ENCODE data around the gene REPS2. TPM values are rescaled to one million over a fixed set of nuclear protein-coding genes. Genes with fewer than 3 reads are reported as not detected.
A peak's percentile ranks its signal among the peaks of the same experiment; 100 is the strongest.

REPS2 gene
- total and polyA plus RNA-seq, 8 donors, result 12.6 to 19.5 (median 15.1) TPM

- H3K4me3 ChIP-seq, result no peak overlapping the region
- DNase-seq (peak in 2 of 4 donors; percentile 26 to 32), ATAC-seq (peak; percentile 82)
- no peaks in the 10 kb centered on the region for H3K9me3 ChIP-seq
- no peaks in the 10 kb centered on the region for H3K4me1 ChIP-seq
- TF ChIP-seq, protein P1, sequence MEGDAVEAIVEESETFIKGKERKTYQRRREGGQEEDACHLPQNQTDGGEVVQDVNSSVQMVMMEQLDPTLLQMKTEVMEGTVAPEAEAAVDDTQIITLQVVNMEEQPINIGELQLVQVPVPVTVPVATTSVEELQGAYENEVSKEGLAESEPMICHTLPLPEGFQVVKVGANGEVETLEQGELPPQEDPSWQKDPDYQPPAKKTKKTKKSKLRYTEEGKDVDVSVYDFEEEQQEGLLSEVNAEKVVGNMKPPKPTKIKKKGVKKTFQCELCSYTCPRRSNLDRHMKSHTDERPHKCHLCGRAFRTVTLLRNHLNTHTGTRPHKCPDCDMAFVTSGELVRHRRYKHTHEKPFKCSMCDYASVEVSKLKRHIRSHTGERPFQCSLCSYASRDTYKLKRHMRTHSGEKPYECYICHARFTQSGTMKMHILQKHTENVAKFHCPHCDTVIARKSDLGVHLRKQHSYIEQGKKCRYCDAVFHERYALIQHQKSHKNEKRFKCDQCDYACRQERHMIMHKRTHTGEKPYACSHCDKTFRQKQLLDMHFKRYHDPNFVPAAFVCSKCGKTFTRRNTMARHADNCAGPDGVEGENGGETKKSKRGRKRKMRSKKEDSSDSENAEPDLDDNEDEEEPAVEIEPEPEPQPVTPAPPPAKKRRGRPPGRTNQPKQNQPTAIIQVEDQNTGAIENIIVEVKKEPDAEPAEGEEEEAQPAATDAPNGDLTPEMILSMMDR (IDR thresholded peaks at IDR 0.05), result no peak
- no peak overlapping the region for H3K27ac ChIP-seq
- intact Hi-C loops (cut with DNase I), result loop anchor here in 1 of 2 donors (10.0 kb wide), 1 partner anchor 143 kb away; no protein-coding TSS in a partner anchor
- H3K36me3 ChIP-seq, result no peaks in the 10 kb centered on the region
- peaks cover 0 to 8% of the 10 kb centered on the region in 2 donors for H3K27me3 ChIP-seq
Measured at GRCh38 chrX:17038277-17038676, 91.8 kb downstream of the REPS2 start.

GRCh38 chrX:17038681-17039161, 92.3 kb downstream of the REPS2 start:
- DNase-seq, result peak in 2 of 4 donors; percentile 51 to 63
- intact Hi-C loops (cut with DNase I), result loop anchor here in 1 of 2 donors (10.0 kb wide), 1 partner anchor 144 kb away; no protein-coding TSS in a partner anchor
- Histone ChIP-seq H3K4me3 (no peak overlapping the region), H3K9me3 (no peaks in the 10 kb centered on the region), H3K27me3 (peaks cover 0 to 8% of the 10 kb centered on the region in 2 donors), H3K36me3 (no peaks in the 10 kb centered on the region), H3K4me1 (no peaks in the 10 kb centered on the region), H3K27ac (no peak overlapping the region)
- TF ChIP-seq, protein P1 (IDR thresholded peaks at IDR 0.05), result no peak
- ATAC-seq, result peak; percentile 49

GRCh38 chrX:17039826-17040225, 93.4 kb downstream of the REPS2 start:
- Histone ChIP-seq H3K4me3 (no peak overlapping the region), H3K27me3 (peaks cover 0 to 13% of the 10 kb centered on the region in 2 donors), H3K9me3 (no peaks in the 10 kb centered on the region), H3K4me1 (no peaks in the 10 kb centered on the region), H3K36me3 (no peaks in the 10 kb centered on the region), H3K27ac (no peak overlapping the region)
- intact Hi-C loops (cut with DNase I), result loop anchor here in 1 of 2 donors (10.0 kb wide), 1 partner anchor 145 kb away; no protein-coding TSS in a partner anchor
- TF ChIP-seq, protein P1 (IDR thresholded peaks at IDR 0.05), result no peak
- DNase-seq (no peak), ATAC-seq (no peak)

- Histone ChIP-seq H3K27me3 (peaks cover 0 to 13% of the 10 kb centered on the region in 2 donors), H3K27ac (no peak overlapping the region), H3K4me3 (no peak overlapping the region), H3K4me1 (no peaks in the 10 kb centered on the region), H3K36me3 (no peaks in the 10 kb centered on the region), H3K9me3 (no peaks in the 10 kb centered on the region)
- TF ChIP-seq, protein P1 (IDR thresholded peaks at IDR 0.05), result no peak
- intact Hi-C loops (cut with DNase I), result no loop called here
- DNase-seq (no peak), ATAC-seq (no peak)
Measured at GRCh38 chrX:17040711-17041110, 94.3 kb downstream of the REPS2 start.

DNA sequence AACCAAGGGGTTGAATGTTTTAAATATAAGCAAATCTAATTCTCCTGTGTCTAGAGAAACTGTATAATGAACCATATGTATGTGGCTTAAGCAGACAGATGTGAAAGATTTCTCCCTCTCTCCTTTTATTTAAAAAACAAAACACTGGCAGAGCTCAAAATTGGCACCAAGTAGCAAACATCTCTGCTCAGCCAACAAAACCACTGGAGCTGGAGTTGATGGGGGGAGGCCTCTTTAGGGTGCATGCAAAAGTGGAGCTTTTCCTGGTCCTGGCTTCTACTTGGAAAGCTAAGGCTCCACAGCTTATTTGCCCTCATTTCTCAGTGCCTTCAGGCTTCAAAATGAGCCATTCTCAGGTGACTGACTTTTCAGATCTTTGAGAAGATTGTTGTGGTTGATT, 95.6 kb downstream of the REPS2 start:
- intact Hi-C loops (cut with DNase I), result no loop called here
- Histone ChIP-seq H3K4me1 (no peaks in the 10 kb centered on the region), H3K4me3 (no peak overlapping the region), H3K27ac (no peak overlapping the region), H3K9me3 (no peaks in the 10 kb centered on the region), H3K27me3 (peaks cover 0 to 13% of the 10 kb centered on the region in 2 donors), H3K36me3 (no peaks in the 10 kb centered on the region)
- no peak for DNase-seq
- no peak for ATAC-seq
- TF ChIP-seq, protein P1 (IDR thresholded peaks at IDR 0.05), result no peak
